Epithelial cell of esophagus (primary cell): ENCODE data around the gene FBXO7.

Source experiments
- DNase-seq: peaks from one replicate; pipeline ENCODE4 v3.0.0; 2010; ENCODE audit warnings: low read depth
- H3K4me3 ChIP-seq: 2 replicates; pipeline ENCODE4 v1.5.1; 2011; ENCODE audit warnings: mild to moderate bottlenecking, low read length, control low read depth
- TF ChIP-seq, protein P1 (sequence below): IDR thresholded peaks from 2 replicates; pipeline ENCODE4 v1.5.1; 2011; ENCODE audit warnings: low read depth, mild to moderate bottlenecking, low read length, control low read depth, inconsistent platforms; ENCODE audit not compliant: insufficient read depth; ENCODE audit errors: missing control alignments

Gene FBXO7

DNA sequence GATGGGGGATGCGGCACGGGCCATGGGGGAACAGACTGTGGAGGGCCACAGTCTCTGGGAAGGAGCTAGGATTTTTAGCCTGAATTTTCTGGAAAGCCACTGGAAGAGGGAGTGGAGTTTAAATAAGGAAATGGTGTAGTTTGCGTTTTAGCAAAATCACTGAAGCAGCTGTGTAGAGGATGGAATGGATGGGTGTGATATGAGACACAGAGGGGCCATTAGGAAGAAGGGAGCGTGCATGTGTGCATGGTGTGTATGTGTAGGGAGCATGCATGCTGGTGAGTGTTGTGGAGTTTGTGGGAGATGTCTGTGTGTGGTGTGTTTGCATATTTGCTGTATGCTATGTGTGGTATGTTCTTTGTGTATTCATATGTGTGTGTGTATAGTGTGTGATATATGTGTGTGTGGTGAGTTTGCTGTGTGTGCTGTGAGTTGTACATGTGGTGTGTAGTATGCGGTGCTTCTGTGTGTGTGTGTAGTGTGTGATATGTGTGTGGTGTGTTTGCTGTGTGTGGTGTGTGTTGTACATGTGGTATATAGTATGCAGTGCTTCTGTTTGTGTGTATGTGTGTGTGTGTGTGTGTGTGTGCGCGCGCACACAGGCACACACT is 67.6 kb downstream of the FBXO7 start:
- no peak overlapping the region for H3K4me3 ChIP-seq
- DNase-seq, result no peak
- TF ChIP-seq, protein P1, sequence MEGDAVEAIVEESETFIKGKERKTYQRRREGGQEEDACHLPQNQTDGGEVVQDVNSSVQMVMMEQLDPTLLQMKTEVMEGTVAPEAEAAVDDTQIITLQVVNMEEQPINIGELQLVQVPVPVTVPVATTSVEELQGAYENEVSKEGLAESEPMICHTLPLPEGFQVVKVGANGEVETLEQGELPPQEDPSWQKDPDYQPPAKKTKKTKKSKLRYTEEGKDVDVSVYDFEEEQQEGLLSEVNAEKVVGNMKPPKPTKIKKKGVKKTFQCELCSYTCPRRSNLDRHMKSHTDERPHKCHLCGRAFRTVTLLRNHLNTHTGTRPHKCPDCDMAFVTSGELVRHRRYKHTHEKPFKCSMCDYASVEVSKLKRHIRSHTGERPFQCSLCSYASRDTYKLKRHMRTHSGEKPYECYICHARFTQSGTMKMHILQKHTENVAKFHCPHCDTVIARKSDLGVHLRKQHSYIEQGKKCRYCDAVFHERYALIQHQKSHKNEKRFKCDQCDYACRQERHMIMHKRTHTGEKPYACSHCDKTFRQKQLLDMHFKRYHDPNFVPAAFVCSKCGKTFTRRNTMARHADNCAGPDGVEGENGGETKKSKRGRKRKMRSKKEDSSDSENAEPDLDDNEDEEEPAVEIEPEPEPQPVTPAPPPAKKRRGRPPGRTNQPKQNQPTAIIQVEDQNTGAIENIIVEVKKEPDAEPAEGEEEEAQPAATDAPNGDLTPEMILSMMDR, result no peak

DNA sequence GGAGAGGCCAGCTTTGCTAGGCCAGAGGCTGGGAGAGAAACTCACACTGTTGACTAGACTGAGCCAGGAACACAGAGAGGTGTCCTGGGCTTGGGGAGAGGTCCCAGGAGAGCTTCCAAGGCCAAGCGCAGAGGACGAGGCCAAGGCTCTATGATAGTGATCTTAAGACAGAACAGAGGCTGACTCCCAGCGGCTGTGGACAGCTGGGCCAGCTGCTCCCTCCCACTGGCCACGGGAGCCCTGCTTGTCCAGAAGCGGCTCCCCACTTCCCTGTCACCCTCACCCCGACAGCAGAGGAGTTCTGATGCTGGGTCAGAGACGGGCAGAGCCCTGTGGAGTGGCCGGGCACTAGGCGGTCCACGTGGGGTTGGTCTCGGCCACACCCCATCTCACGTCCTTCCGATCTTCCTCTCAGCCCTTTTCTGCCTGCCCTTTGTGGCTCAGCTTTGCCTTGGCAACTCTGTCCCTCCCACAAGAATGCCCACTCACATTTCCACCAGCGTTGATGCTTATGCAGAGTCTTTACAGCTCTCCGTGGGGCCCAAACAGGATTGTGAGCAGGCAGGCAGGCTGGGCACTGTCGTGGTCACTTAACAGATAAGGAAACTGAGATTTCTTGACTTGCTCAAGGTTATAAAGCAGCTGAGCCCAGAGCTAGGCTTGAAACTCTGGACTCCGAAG is 68.2 kb downstream of the FBXO7 start:
- no peak for DNase-seq
- TF ChIP-seq, protein P1, result no peak
- no peak overlapping the region for H3K4me3 ChIP-seq

DNA sequence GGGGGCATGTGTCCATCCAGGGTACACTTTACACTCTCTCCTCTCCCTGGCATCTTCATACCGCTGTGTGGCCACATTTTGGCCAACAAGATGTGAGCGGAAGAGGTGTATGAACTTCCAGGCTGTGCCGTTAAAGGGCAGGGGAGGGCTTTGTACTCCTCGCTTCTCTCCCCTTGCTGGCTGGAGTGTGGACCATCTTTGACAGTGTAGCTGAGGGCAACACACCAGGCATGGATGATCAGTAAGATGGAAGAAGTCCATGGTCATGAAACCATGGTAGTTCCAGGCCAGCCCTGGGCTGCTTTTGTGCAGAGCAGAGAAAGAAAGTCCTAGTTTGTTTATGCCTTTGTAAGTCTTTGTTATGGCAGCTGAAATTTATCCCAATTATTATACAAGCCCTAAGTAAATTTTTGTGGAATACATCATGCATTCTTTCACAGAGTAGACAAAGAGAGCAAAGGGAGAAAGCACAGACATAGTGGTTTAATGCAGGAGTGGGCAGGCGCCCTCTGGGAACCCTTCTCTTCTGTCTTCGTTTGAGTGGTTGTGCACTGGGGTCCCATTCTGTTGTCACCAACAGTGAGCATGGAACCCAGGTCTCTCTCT is 70.4 kb downstream of the FBXO7 start:
- TF ChIP-seq, protein P1, result no peak
- no peak overlapping the region for H3K4me3 ChIP-seq
- no peak for DNase-seq

DNA sequence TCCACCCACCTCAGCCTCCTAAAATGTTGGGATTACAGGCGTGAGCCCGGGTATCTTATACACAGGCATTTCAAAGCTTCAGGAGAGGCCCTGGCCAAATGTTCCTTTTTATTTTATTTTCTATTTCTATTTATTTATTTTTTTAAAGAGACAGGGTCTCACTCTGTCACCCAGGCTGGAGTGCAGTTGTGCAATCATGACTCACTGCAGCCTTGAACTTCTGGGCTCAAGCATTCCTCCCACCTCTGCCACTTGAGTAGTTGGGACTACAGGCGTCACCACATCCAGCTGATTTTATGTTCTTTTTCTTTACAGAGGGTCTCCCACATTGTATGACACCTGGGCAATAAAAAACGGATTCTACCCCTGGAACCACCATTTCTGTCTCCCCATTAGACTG is 71.2 kb downstream of the FBXO7 start:
- peak; percentile 35 for DNase-seq
- H3K4me3 ChIP-seq, result no peak overlapping the region
- TF ChIP-seq, protein P1, result no peak

DNA sequence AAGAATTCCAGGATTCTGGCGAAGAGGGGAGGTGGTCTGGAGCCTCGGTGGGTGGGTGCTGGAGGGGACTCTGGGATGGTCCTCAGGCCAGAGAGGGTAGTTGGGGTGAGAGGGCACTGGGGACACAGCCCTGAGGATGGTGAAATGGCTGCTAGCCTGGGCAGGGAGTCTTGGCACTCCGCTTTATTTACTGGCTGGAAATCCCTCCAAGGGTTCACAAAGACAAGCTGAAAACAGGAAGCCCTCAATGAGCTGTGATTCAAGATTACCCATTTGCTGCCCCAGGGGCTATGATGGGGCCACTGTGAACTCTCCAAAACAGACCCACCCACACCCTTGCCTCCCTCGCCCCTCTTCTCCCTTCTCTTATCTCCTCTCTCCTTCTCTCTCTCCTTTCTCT is 71.9 kb downstream of the FBXO7 start:
- TF ChIP-seq, protein P1, result no peak
- DNase-seq, result peak; percentile 53

DNA sequence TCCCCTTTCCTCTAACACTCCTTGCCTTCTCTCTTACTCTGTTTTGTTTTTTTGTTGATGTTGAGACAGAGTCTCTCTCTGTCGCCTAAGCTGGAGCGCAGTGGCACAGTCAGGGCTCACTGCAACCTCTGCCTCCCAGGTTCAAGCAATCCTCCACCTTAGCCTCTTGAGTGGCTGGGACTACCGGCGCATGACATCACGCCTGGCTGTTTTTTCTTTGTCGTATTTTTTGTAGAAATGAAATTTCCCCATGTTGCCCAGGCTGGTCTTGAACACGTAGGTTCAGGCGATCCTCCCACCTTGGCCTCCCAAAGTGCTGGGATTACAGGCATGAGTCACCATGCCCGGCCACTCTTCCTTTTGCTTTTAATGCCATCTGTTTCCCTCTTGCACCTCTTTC is 72.3 kb downstream of the FBXO7 start:
- DNase-seq, result no peak
- no peak overlapping the region for H3K4me3 ChIP-seq
- TF ChIP-seq, protein P1, result no peak

More for the DNA sequence above, 71.9 kb downstream of the FBXO7 start:
- no peak overlapping the region for H3K4me3 ChIP-seq
